Measurements from ENCODE around the gene DCAF8L1.

- TF ChIP-seq CTCF (conservative IDR thresholded peaks at IDR 0.05; ENCODE audit: low read length) (no peak), EZH2phosphoT487 (IDR thresholded peaks at IDR 0.05; ENCODE audit: borderline replicate concordance, low read depth, low read length) (no peak)
Observed at GRCh38 chrX:27966955-27967354, 14.3 kb downstream of the DCAF8L1 start.

Data from OCI-LY7 (cell line).